WTC11 (cell line): ENCODE data around the gene ANKK1. TPM values are rescaled to one million over a fixed set of nuclear protein-coding genes. Genes with fewer than 3 reads are reported as not detected.

Experiments used
- ATAC-seq: fragments of 200-7000 bp; cut with Tn5 transposase; 2 replicates; pipeline ENCODE4 v1.10.0; 2021; ENCODE audit warnings: mild to moderate bottlenecking, moderate library complexity
- CTCF ChIA-PET: fragments of 300-600 bp; sonication (Branson Sonifier 250); formaldehyde crosslinking; loops from one replicate; lab custom pipeline; 2021; ENCODE audit warnings: antibody characterized with exemption; lab: Charles Lee
- POLR2A ChIA-PET: fragments of 350-600 bp; sonication (Branson Sonifier 250); formaldehyde crosslinking; loops from one replicate; lab custom pipeline; 2021; ENCODE audit warnings: antibody characterized with exemption; lab: Charles Lee
- DNase-seq: peaks from one replicate; pipeline ENCODE4 v3.0.0; 2021; ENCODE audit warnings: low spot score
- H3K27ac Mint-ChIP-seq: 2 replicates; pipeline ENCODE4 v1.8.0; 2021; ENCODE audit warnings: mixed read lengths
- H3K27me3 Mint-ChIP-seq: 2 replicates; pipeline ENCODE4 v1.8.0; 2021; ENCODE audit warnings: low read depth, mild to moderate bottlenecking, moderate library complexity, mixed read lengths
- H3K36me3 Mint-ChIP-seq: 2 replicates; pipeline ENCODE4 v1.8.0; 2021; ENCODE audit warnings: mixed read lengths
- H3K4me1 Mint-ChIP-seq: 2 replicates; pipeline ENCODE4 v1.8.0; 2022; ENCODE audit warnings: mixed read lengths
- H3K4me3 Mint-ChIP-seq: 2 replicates; pipeline ENCODE4 v1.8.0; 2021; ENCODE audit warnings: mild to moderate bottlenecking, moderate library complexity, mixed read lengths
- H3K9me3 Mint-ChIP-seq: 2 replicates; pipeline ENCODE4 v1.8.0; 2021; ENCODE audit warnings: mixed read lengths
- CBFB ChIP-seq: sonication (generic); formaldehyde crosslinking; IDR thresholded peaks from 2 replicates; pipeline ENCODE4 v1.8.1; 2022; ENCODE audit warnings: mild to moderate bottlenecking, low read depth, missing genetic modification reagents
- FOXK1 ChIP-seq: sonication (generic); formaldehyde crosslinking; IDR thresholded peaks from 2 replicates; pipeline ENCODE4 v1.8.0; 2022; ENCODE audit warnings: mild to moderate bottlenecking, moderate library complexity, missing genetic modification reagents
- GABPB1 ChIP-seq: sonication (generic); formaldehyde crosslinking; IDR thresholded peaks from 2 replicates; pipeline ENCODE4 v1.8.1; 2023; ENCODE audit warnings: mild to moderate bottlenecking, missing genetic modification reagents
- KAT7 ChIP-seq: sonication (generic); formaldehyde crosslinking; IDR thresholded peaks from 2 replicates; pipeline ENCODE4 v1.8.1; 2023; ENCODE audit warnings: missing genetic modification reagents, mild to moderate bottlenecking, borderline replicate concordance
- MXD4 ChIP-seq: fragments of 250-450 bp; sonication (Bioruptor Pico); IDR thresholded peaks from 2 replicates; pipeline ENCODE4 v1.8.0; 2021; ENCODE audit warnings: mild to moderate bottlenecking, moderate library complexity, borderline replicate concordance
- RORB ChIP-seq: fragments of 250-450 bp; sonication (Bioruptor Pico); IDR thresholded peaks from 2 replicates; pipeline ENCODE4 v1.9.0; 2021; ENCODE audit warnings: mild to moderate bottlenecking
- SP1 ChIP-seq: sonication (generic); formaldehyde crosslinking; conservative IDR thresholded peaks from 2 replicates; pipeline ENCODE4 v1.8.1; 2022; ENCODE audit warnings: missing genetic modification reagents
- TP53 ChIP-seq: sonication (generic); formaldehyde crosslinking; IDR thresholded peaks from 2 replicates; pipeline ENCODE4 v1.8.1; 2023; ENCODE audit warnings: mild to moderate bottlenecking, missing genetic modification reagents
- ZNF138 ChIP-seq: sonication (generic); formaldehyde crosslinking; conservative IDR thresholded peaks from 2 replicates; pipeline ENCODE4 v1.8.1; 2022; ENCODE audit warnings: mild to moderate bottlenecking, moderate library complexity, missing genetic modification reagents
- ZNF416 ChIP-seq: fragments of 250-450 bp; sonication (Bioruptor Pico); IDR thresholded peaks from 2 replicates; pipeline ENCODE4 v1.9.0; 2021; ENCODE audit warnings: mild to moderate bottlenecking, inconsistent platforms
- total RNA-seq: library from RNA; stranded (reverse); gene quantifications from 3 replicates; pipeline ENCODE4 v1.2.3, GENCODE V29; 2021
- TF ChIP-seq, protein P1 (sequence below): fragments of 250-450 bp; sonication (Bioruptor Pico); IDR thresholded peaks from 2 replicates; pipeline ENCODE4 v1.8.0; 2021; ENCODE audit warnings: mild to moderate bottlenecking
- TF ChIP-seq, protein P2 (sequence below): sonication (generic); formaldehyde crosslinking; IDR thresholded peaks from 2 replicates; pipeline ENCODE4 v1.8.0; 2022; ENCODE audit warnings: mild to moderate bottlenecking, missing genetic modification reagents
- TF ChIP-seq, protein P3 (sequence below): sonication (generic); formaldehyde crosslinking; IDR thresholded peaks from 2 replicates; pipeline ENCODE4 v1.8.1; 2023; ENCODE audit warnings: mild to moderate bottlenecking, missing genetic modification reagents, moderate library complexity
- TF ChIP-seq, protein P4 (sequence below): sonication (generic); formaldehyde crosslinking; IDR thresholded peaks from 2 replicates; pipeline ENCODE4 v1.8.0; 2022; ENCODE audit warnings: mild to moderate bottlenecking, missing genetic modification reagents
- TF ChIP-seq, protein P5 (sequence below): sonication (generic); formaldehyde crosslinking; conservative IDR thresholded peaks from 2 replicates; pipeline ENCODE4 v1.8.1; 2022; ENCODE audit warnings: mild to moderate bottlenecking, missing genetic modification reagents
- TF ChIP-seq, protein P6 (sequence below): sonication (generic); formaldehyde crosslinking; IDR thresholded peaks from 2 replicates; pipeline ENCODE4 v1.8.1; 2023; ENCODE audit warnings: mild to moderate bottlenecking, missing genetic modification reagents, borderline replicate concordance
- TF ChIP-seq, protein P7 (sequence below): fragments of 250-450 bp; sonication (Bioruptor Pico); IDR thresholded peaks from 2 replicates; pipeline ENCODE4 v1.9.0; 2021; ENCODE audit warnings: mild to moderate bottlenecking

ANKK1 gene
- total RNA-seq, 1 experiment from 2014 or later = 0.15 TPM

DNA sequence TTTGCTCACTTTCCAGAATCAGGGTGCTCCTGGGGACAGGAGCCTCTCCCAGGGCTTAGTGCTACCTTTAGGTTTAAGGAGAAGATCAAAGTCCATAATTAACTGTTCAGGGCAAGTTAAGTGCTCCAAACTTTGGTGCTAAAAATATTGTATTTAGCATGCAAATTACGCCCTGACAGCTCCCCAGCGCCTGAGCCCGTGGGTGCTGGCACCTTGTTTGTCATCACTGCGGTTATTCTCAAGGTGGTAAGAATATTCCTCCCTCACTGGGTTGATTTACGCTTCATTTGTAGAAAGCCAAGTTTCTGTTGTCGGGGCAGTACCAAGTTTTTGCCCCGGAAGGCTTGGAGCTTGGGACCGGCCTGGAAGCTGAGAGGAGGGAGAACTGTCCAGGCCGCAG, 21.3 kb downstream of the ANKK1 start:
- no peaks in the 10 kb centered on the region for H3K36me3 Mint-ChIP-seq
- ChIA-PET POLR2A (no interaction called here), CTCF (no interaction called here)
- no peaks in the 10 kb centered on the region for H3K9me3 Mint-ChIP-seq
- ATAC-seq (no peak), DNase-seq (no peak)
- H3K27me3 Mint-ChIP-seq = no peaks in the 10 kb centered on the region
- H3K4me1 Mint-ChIP-seq = peaks cover 4% of the 10 kb centered on the region
- TF ChIP-seq CBFB (CRISPR knock-in tag) = no peak
- TF ChIP-seq SP1 (CRISPR knock-in tag) = no peak
- no peak for TF ChIP-seq MXD4 (CRISPR knock-in tag)
- TF ChIP-seq, protein P1, sequence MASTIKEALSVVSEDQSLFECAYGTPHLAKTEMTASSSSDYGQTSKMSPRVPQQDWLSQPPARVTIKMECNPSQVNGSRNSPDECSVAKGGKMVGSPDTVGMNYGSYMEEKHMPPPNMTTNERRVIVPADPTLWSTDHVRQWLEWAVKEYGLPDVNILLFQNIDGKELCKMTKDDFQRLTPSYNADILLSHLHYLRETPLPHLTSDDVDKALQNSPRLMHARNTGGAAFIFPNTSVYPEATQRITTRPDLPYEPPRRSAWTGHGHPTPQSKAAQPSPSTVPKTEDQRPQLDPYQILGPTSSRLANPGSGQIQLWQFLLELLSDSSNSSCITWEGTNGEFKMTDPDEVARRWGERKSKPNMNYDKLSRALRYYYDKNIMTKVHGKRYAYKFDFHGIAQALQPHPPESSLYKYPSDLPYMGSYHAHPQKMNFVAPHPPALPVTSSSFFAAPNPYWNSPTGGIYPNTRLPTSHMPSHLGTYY = no peak
- TF ChIP-seq ZNF138 (CRISPR knock-in tag) = no peak
- TF ChIP-seq, protein P2, sequence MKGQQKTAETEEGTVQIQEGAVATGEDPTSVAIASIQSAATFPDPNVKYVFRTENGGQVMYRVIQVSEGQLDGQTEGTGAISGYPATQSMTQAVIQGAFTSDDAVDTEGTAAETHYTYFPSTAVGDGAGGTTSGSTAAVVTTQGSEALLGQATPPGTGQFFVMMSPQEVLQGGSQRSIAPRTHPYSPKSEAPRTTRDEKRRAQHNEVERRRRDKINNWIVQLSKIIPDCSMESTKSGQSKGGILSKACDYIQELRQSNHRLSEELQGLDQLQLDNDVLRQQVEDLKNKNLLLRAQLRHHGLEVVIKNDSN = no peak
- TF ChIP-seq, protein P3, sequence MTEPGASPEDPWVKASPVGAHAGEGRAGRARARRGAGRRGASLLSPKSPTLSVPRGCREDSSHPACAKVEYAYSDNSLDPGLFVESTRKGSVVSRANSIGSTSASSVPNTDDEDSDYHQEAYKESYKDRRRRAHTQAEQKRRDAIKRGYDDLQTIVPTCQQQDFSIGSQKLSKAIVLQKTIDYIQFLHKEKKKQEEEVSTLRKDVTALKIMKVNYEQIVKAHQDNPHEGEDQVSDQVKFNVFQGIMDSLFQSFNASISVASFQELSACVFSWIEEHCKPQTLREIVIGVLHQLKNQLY (CRISPR knock-in tag) = no peak
- TF ChIP-seq, protein P4, sequence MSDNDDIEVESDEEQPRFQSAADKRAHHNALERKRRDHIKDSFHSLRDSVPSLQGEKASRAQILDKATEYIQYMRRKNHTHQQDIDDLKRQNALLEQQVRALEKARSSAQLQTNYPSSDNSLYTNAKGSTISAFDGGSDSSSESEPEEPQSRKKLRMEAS (CRISPR knock-in tag) = no peak
- no peak for TF ChIP-seq TP53 (CRISPR knock-in tag)
- no peak for TF ChIP-seq GABPB1 (CRISPR knock-in tag)
- TF ChIP-seq, all 79 proteins: peak for 0
- no peak overlapping the region for H3K4me3 Mint-ChIP-seq
- H3K27ac Mint-ChIP-seq = no peak overlapping the region

DNA sequence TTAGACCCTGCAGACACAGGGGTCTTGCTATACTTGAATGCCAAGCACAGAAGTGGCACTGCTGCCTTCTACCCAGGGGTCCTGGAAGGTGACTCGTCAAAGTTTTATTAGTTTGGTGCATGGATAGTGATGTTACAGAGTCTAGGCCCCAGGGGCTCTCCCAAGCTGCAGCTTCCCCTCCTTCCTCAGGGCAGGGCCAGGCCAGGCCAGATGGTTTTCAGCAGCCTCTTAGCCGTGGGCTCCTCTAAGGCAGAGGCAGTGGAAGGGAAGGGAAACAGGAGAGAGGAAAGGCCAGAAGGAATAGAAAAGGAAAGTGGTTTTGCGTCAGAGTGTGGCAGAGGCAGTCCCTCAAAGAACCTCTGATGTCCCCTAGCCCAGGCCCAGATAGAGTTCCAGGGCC, 21.9 kb downstream of the ANKK1 start:
- no peaks in the 10 kb centered on the region for H3K9me3 Mint-ChIP-seq
- POLR2A ChIA-PET = no interaction called here
- ATAC-seq (no peak), DNase-seq (no peak)
- CTCF ChIA-PET = no interaction called here
- peak overlapping the region; percentile 53; the same call in 1 of the 2 replicates for H3K27ac Mint-ChIP-seq
- H3K36me3 Mint-ChIP-seq = no peaks in the 10 kb centered on the region
- peaks cover 4% of the 10 kb centered on the region for H3K4me1 Mint-ChIP-seq
- no peak overlapping the region for H3K4me3 Mint-ChIP-seq
- no peak for TF ChIP-seq RORB (CRISPR knock-in tag)
- TF ChIP-seq KAT7 (CRISPR knock-in tag) = no peak
- TF ChIP-seq, protein P5, sequence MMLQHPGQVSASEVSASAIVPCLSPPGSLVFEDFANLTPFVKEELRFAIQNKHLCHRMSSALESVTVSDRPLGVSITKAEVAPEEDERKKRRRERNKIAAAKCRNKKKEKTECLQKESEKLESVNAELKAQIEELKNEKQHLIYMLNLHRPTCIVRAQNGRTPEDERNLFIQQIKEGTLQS = no peak
- TF ChIP-seq, protein P6, sequence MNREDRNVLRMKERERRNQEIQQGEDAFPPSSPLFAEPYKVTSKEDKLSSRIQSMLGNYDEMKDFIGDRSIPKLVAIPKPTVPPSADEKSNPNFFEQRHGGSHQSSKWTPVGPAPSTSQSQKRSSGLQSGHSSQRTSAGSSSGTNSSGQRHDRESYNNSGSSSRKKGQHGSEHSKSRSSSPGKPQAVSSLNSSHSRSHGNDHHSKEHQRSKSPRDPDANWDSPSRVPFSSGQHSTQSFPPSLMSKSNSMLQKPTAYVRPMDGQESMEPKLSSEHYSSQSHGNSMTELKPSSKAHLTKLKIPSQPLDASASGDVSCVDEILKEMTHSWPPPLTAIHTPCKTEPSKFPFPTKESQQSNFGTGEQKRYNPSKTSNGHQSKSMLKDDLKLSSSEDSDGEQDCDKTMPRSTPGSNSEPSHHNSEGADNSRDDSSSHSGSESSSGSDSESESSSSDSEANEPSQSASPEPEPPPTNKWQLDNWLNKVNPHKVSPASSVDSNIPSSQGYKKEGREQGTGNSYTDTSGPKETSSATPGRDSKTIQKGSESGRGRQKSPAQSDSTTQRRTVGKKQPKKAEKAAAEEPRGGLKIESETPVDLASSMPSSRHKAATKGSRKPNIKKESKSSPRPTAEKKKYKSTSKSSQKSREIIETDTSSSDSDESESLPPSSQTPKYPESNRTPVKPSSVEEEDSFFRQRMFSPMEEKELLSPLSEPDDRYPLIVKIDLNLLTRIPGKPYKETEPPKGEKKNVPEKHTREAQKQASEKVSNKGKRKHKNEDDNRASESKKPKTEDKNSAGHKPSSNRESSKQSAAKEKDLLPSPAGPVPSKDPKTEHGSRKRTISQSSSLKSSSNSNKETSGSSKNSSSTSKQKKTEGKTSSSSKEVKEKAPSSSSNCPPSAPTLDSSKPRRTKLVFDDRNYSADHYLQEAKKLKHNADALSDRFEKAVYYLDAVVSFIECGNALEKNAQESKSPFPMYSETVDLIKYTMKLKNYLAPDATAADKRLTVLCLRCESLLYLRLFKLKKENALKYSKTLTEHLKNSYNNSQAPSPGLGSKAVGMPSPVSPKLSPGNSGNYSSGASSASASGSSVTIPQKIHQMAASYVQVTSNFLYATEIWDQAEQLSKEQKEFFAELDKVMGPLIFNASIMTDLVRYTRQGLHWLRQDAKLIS (CRISPR knock-in tag) = no peak
- TF ChIP-seq ZNF416 = no peak
- no peak for TF ChIP-seq GABPB1 (CRISPR knock-in tag)
- TF ChIP-seq, protein P2 = no peak
- TF ChIP-seq, protein P7, sequence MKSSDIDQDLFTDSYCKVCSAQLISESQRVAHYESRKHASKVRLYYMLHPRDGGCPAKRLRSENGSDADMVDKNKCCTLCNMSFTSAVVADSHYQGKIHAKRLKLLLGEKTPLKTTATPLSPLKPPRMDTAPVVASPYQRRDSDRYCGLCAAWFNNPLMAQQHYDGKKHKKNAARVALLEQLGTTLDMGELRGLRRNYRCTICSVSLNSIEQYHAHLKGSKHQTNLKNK (CRISPR knock-in tag) = no peak
- no peak for TF ChIP-seq FOXK1 (CRISPR knock-in tag)
- no peaks in the 10 kb centered on the region for H3K27me3 Mint-ChIP-seq
